ENCODE data around the gene EIF3K.

The EIF3K gene

GRCh38 chr19:38617764-38618589, 1.0 kb upstream of the EIF3K start, which contains the start of gene MAP4K1 (continued):
- TF ChIP-seq ZNF549 (tag by site-specific recombination; IDR thresholded peaks at IDR 0.05) (no peak), ZNF510 (tag by site-specific recombination; IDR thresholded peaks at IDR 0.05; ENCODE audit: insufficient replicate concordance) (no peak), ZNF677 (tag by site-specific recombination; IDR thresholded peaks at IDR 0.05) (peak; percentile 24; the same call in 1 of the 2 replicates), ZNF341 (tag by site-specific recombination; IDR thresholded peaks at IDR 0.05; ENCODE audit: low read depth) (peak; percentile 44; the same call in 1 of the 2 replicates), ZNF335 (tag by site-specific recombination; conservative IDR thresholded peaks at IDR 0.05) (no peak), SP7 (tag by site-specific recombination; IDR thresholded peaks at IDR 0.05) (no peak), ZNF398 (tag by site-specific recombination; IDR thresholded peaks at IDR 0.05) (peak; percentile 40), ZNF501 (tag by site-specific recombination; IDR thresholded peaks at IDR 0.05) (no peak), ZFP69B (tag by site-specific recombination; IDR thresholded peaks at IDR 0.05) (no peak), CTCF (tag by site-specific recombination; IDR thresholded peaks at IDR 0.05) (0 out of 2 replicates have a peak, but pooled peaks have one; percentile 26), ZBTB10 (tag by site-specific recombination; IDR thresholded peaks at IDR 0.05) (peak; percentile 14; the same call in 1 of the 2 replicates), TCF7L2 (IDR thresholded peaks at IDR 0.05; ENCODE audit: borderline replicate concordance, low read depth, low read length) (no peak), HOXC10 (CRISPR knock-in tag; IDR thresholded peaks at IDR 0.05) (no peak), RBAK (tag by site-specific recombination; IDR thresholded peaks at IDR 0.05) (no peak), PRDM2 (tag by site-specific recombination; IDR thresholded peaks at IDR 0.05; ENCODE audit: borderline replicate concordance) (0 out of 2 replicates have a peak, but pooled peaks have one; percentile 16), ZBTB11 (tag by site-specific recombination; conservative IDR thresholded peaks at IDR 0.05; ENCODE audit: low read depth) (no peak), ZNF701 (tag by site-specific recombination; IDR thresholded peaks at IDR 0.05) (no peak), ZNF114 (tag by site-specific recombination; IDR thresholded peaks at IDR 0.05) (no peak), ZNF16 (tag by site-specific recombination; IDR thresholded peaks at IDR 0.05; ENCODE audit: low read depth) (no peak), ZNF558 (tag by site-specific recombination; IDR thresholded peaks at IDR 0.05) (no peak), ZNF157 (tag by site-specific recombination; IDR thresholded peaks at IDR 0.05) (0 out of 2 replicates have a peak, but pooled peaks have one; percentile 5), ZEB2 (tag by site-specific recombination; IDR thresholded peaks at IDR 0.05) (no peak), ZNF394 (tag by site-specific recombination; IDR thresholded peaks at IDR 0.05; ENCODE audit: borderline replicate concordance) (no peak)

Measured in HEK293 (cell line).